Measurements from ENCODE around the gene ANP32B.

GRCh38 chr9:98002808-98003207 is 19.7 kb downstream of the ANP32B start:
- TF ChIP-seq, protein P1, sequence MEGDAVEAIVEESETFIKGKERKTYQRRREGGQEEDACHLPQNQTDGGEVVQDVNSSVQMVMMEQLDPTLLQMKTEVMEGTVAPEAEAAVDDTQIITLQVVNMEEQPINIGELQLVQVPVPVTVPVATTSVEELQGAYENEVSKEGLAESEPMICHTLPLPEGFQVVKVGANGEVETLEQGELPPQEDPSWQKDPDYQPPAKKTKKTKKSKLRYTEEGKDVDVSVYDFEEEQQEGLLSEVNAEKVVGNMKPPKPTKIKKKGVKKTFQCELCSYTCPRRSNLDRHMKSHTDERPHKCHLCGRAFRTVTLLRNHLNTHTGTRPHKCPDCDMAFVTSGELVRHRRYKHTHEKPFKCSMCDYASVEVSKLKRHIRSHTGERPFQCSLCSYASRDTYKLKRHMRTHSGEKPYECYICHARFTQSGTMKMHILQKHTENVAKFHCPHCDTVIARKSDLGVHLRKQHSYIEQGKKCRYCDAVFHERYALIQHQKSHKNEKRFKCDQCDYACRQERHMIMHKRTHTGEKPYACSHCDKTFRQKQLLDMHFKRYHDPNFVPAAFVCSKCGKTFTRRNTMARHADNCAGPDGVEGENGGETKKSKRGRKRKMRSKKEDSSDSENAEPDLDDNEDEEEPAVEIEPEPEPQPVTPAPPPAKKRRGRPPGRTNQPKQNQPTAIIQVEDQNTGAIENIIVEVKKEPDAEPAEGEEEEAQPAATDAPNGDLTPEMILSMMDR (IDR thresholded peaks at IDR 0.05) = no peak
- no peak for TF ChIP-seq EZH2 (IDR thresholded peaks at IDR 0.05; ENCODE audit: borderline replicate concordance, insufficient read depth, low read depth, low read length, poor library complexity, severe bottlenecking)

Data from B cell (primary cell).